HepG2 (cell line): Measurements from ENCODE around the gene USP20. TPM values are rescaled to one million over a fixed set of nuclear protein-coding genes. Genes with fewer than 3 reads are reported as not detected.
A peak's percentile ranks its signal among the peaks of the same experiment; 100 is the strongest.

Experiments
- ETV5 ChIP-seq: IDR thresholded peaks from 2 replicates; pipeline ENCODE4 v1.6.1; 2018; ENCODE audit warnings: missing biosample characterization, missing genetic modification reagents, inconsistent platforms, borderline replicate concordance
- GMEB1 ChIP-seq: sonication (generic); formaldehyde crosslinking; IDR thresholded peaks from 2 replicates; pipeline ENCODE4 v1.5.1; 2020; ENCODE audit warnings: missing genetic modification reagents, mild to moderate bottlenecking, borderline replicate concordance
- HNF4G ChIP-seq, 2 experiments: sonication (generic) in 1 of 2; formaldehyde crosslinking in 1 of 2; IDR thresholded peaks; 2 replicates each; pipeline versions ENCODE4 v1.4.0 to v1.6.1; 2011 to 2020; ENCODE audit warnings: borderline replicate concordance in 2 of 2, low read depth in 2 of 2, mild to moderate bottlenecking in 2 of 2, low read length in 1 of 2, missing genetic modification reagents in 1 of 2, moderate library complexity in 1 of 2
- IKZF4 ChIP-seq: sonication (generic); formaldehyde crosslinking; IDR thresholded peaks from 2 replicates; pipeline ENCODE4 v1.5.1; 2020; ENCODE audit warnings: borderline replicate concordance, mild to moderate bottlenecking, low read depth, missing genetic modification reagents; ENCODE audit errors: not compliant biosample characterization
- MIER3 ChIP-seq: IDR thresholded peaks from 2 replicates; pipeline ENCODE4 v1.6.1; 2016; ENCODE audit warnings: missing compliant biosample characterization, borderline replicate concordance
- NFATC3 ChIP-seq: sonication (generic); formaldehyde crosslinking; IDR thresholded peaks from 2 replicates; pipeline ENCODE4 v1.5.1; 2020; ENCODE audit warnings: mild to moderate bottlenecking, missing genetic modification reagents
- PCBP2 ChIP-seq: fragments of 200-400 bp; formaldehyde crosslinking; optimal IDR thresholded peaks from 2 replicates; pipeline ENCODE3; 2018; ENCODE audit warnings: low read length, low read depth; ENCODE audit not compliant: poor library complexity, severe bottlenecking
- RAD51 ChIP-seq: fragments of 450-650 bp; IDR thresholded peaks from 2 replicates; pipeline ENCODE4 v1.6.1; 2016; ENCODE audit warnings: borderline replicate concordance
- SCMH1 ChIP-seq: sonication (generic); formaldehyde crosslinking; IDR thresholded peaks from 2 replicates; pipeline ENCODE4 v1.9.0; 2021; ENCODE audit warnings: missing genetic modification reagents, mild to moderate bottlenecking, borderline replicate concordance
- SOX6 ChIP-seq, 2 experiments: fragments of 450-650 bp in 1 of 2; sonication (generic) in 1 of 2; formaldehyde crosslinking in 1 of 2; IDR thresholded peaks; 2 replicates each; pipeline versions ENCODE4 v1.4.0 to v1.6.1; 2017 to 2020; ENCODE audit warnings: antibody characterized with exemption in 1 of 2, mild to moderate bottlenecking in 1 of 2, missing genetic modification reagents in 1 of 2
- TEAD2 ChIP-seq: sonication (generic); formaldehyde crosslinking; IDR thresholded peaks from 2 replicates; pipeline ENCODE4 v1.9.0; 2021; ENCODE audit warnings: missing genetic modification reagents
- ZBTB7A ChIP-seq: sonication (generic); formaldehyde crosslinking; IDR thresholded peaks from 2 replicates; pipeline ENCODE4 v1.8.0; 2022; ENCODE audit warnings: mild to moderate bottlenecking, missing genetic modification reagents
- ZKSCAN1 ChIP-seq: fragments of 150-350 bp; IDR thresholded peaks from 2 replicates; pipeline ENCODE4 v1.6.1; 2014; ENCODE audit warnings: low read length
- ZNF12 ChIP-seq: sonication (generic); formaldehyde crosslinking; IDR thresholded peaks from 2 replicates; pipeline ENCODE4 v1.5.0; 2020; ENCODE audit warnings: missing genetic modification reagents
- ZNF121 ChIP-seq: sonication (generic); formaldehyde crosslinking; IDR thresholded peaks from 2 replicates; pipeline ENCODE4 v1.5.0; 2020; ENCODE audit warnings: mild to moderate bottlenecking, missing genetic modification reagents
- ZNF296 ChIP-seq: sonication (generic); formaldehyde crosslinking; conservative IDR thresholded peaks from 2 replicates; pipeline ENCODE4 v1.5.0; 2020; ENCODE audit warnings: mild to moderate bottlenecking, missing genetic modification reagents
- ZNF335 ChIP-seq: sonication (generic); formaldehyde crosslinking; IDR thresholded peaks from 2 replicates; pipeline ENCODE4 v1.4.0; 2020; ENCODE audit warnings: missing genetic modification reagents
- ZNF503 ChIP-seq: sonication (generic); formaldehyde crosslinking; IDR thresholded peaks from 2 replicates; pipeline ENCODE4 v1.4.0; 2020; ENCODE audit warnings: missing genetic modification reagents
- ZNF749 ChIP-seq: sonication (generic); formaldehyde crosslinking; IDR thresholded peaks from 2 replicates; pipeline ENCODE4 v1.8.0; 2022; ENCODE audit warnings: mild to moderate bottlenecking, missing genetic modification reagents, moderate library complexity, borderline replicate concordance
- polyA plus RNA-seq, 8 experiments: library from polyadenylated mRNA; depleted of rRNA in 3 of 8; stranded (reverse) in 7 of 8; unstranded in 1 of 8; fragments of >200 nt; fragmentation: Illumina TruSeq in 4 of 8; extraction: Trizol in 4 of 8; gene quantifications; 2 replicates each; pipeline versions ENCODE4 v1.2.1 to v1.2.3, GENCODE V29; 2011 to 2016; ENCODE audit warnings: low read depth in 4 of 8, missing spikeins in 1 of 8, mixed read lengths in 1 of 8; ENCODE audit not compliant: insufficient read depth in 1 of 8
- total RNA-seq, 5 experiments: library from RNA; depleted of rRNA; stranded (reverse); fragments of >200 nt; fragmentation: Illumina TruSeq; extraction: Trizol; gene quantifications; 2 replicates each; pipeline ENCODE4 v1.2.3, GENCODE V29; 2016; ENCODE audit warnings: low read depth in 1 of 5
- TF ChIP-seq, protein P1 (sequence below): sonication (generic); formaldehyde crosslinking; IDR thresholded peaks from 2 replicates; pipeline ENCODE4 v1.5.1; 2020; ENCODE audit warnings: missing genetic modification reagents, mild to moderate bottlenecking, borderline replicate concordance
- TF ChIP-seq, protein P2 (sequence below): sonication (generic); formaldehyde crosslinking; IDR thresholded peaks from 2 replicates; pipeline ENCODE4 v1.4.0; 2020; ENCODE audit warnings: mild to moderate bottlenecking, missing genetic modification reagents

The USP20 gene
- total and polyA plus RNA-seq, 2 of the 13 experiments (the other 11 are each of a cell fraction or from before 2014, with no cell fraction given), result 4.4 to 5.9 TPM

- TF ChIP-seq, protein P1, sequence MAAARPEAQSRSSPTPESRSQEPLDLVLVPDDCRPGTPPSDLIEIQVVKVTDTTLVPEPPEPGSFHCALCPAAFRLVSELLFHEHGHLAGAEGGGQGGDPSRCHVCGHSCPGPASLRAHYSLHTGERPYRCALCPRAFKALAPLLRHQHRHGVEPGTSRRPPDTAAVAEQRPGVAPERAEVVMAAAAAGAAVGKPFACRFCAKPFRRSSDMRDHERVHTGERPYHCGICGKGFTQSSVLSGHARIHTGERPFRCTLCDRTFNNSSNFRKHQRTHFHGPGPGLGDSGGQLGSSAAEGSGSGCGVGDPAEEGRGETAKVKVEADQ, result no peak; the same call in 1 of the 2 replicates
- TF ChIP-seq TEAD2 (CRISPR knock-in tag) (no peak), ETV5 (CRISPR knock-in tag) (peak; percentile 75; the same call in 1 of the 2 replicates), IKZF4 (CRISPR knock-in tag) (no peak), SCMH1 (CRISPR knock-in tag) (no peak), ZNF503 (CRISPR knock-in tag) (no peak), ZBTB7A (CRISPR knock-in tag) (no peak), ZNF121 (CRISPR knock-in tag) (no peak), NFATC3 (CRISPR knock-in tag) (no peak), RAD51 (no peak), ZNF12 (CRISPR knock-in tag) (no peak), MIER3 (CRISPR knock-in tag) (no peak), ZNF335 (0 out of 2 replicates have a peak, but pooled peaks have one; percentile 46), ZNF296 (CRISPR knock-in tag) (no peak), HNF4G (IDR thresholded peaks at IDR 0.05; ENCODE audit: borderline replicate concordance, low read depth, low read length) (no peak), HNF4G (CRISPR knock-in tag; IDR thresholded peaks at IDR 0.05; ENCODE audit: borderline replicate concordance, low read depth) (no peak), GMEB1 (CRISPR knock-in tag) (peak; percentile 61; the same call in 1 of the 2 replicates), ZNF749 (CRISPR knock-in tag) (peak; percentile 44; the same call in 1 of the 2 replicates), ZKSCAN1 (no peak), PCBP2 (no peak), SOX6 (IDR thresholded peaks at IDR 0.05) (no peak), SOX6 (CRISPR knock-in tag; IDR thresholded peaks at IDR 0.05) (peak; percentile 25; the same call in 1 of the 2 replicates)
- TF ChIP-seq, protein P2, sequence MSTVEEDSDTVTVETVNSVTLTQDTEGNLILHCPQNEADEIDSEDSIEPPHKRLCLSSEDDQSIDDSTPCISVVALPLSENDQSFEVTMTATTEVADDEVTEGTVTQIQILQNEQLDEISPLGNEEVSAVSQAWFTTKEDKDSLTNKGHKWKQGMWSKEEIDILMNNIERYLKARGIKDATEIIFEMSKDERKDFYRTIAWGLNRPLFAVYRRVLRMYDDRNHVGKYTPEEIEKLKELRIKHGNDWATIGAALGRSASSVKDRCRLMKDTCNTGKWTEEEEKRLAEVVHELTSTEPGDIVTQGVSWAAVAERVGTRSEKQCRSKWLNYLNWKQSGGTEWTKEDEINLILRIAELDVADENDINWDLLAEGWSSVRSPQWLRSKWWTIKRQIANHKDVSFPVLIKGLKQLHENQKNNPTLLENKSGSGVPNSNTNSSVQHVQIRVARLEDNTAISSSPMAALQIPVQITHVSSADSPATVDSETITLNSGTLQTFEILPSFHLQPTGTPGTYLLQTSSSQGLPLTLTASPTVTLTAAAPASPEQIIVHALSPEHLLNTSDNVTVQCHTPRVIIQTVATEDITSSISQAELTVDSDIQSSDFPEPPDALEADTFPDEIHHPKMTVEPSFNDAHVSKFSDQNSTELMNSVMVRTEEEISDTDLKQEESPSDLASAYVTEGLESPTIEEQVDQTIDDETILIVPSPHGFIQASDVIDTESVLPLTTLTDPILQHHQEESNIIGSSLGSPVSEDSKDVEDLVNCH (CRISPR knock-in tag), result no peak
These were observed 32.2 kb upstream of the USP20 start, which contains the start of gene TOR1B (continued) for GRCh38 chr9:129802833-129803675.
